HT1080 (cell line): ENCODE data around the gene CA12. TPM values are rescaled to one million over a fixed set of nuclear protein-coding genes. Genes with fewer than 3 reads are reported as not detected.

Experiments
- DNase-seq: peaks from one replicate; pipeline ENCODE4 v3.0.0-alpha.2; 2015; ENCODE audit warnings: low read depth
- total RNA-seq: library from RNA; depleted of rRNA; stranded (reverse); fragments of >200 nt; shearing (Covaris generic); gene quantifications from 2 replicates; pipeline ENCODE4 v1.2.3, GENCODE V29; 2014

CA12 gene
- total RNA-seq, 1 experiment from 2014 or later: 15.0 TPM

DNA sequence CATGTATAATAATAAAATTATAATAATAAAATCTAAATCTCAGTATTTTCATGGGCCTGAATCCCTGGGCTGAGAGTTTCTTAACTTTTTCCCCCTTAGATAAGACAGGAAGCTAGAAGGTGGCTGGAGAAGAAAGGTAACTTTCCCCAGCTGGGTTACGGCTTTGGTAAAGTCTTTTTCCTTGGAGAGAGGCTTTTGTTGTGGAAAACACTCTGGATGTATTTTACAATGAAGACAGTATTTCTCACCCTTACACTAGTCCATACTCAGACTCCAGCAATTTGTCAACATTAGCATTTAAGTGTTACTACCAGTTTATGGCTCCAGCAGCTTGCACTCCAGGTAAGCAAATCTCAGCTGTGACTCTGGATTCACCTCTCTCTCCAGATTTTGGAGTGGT, 69.4 kb downstream of the CA12 start:
- DNase-seq: no peak

GRCh38 chr15:63310646-63311045, 71.0 kb downstream of the CA12 start:
- no peak for DNase-seq

GRCh38 chr15:63308947-63309346, 72.7 kb downstream of the CA12 start:
- peak; percentile 11 for DNase-seq

- DNase-seq: no peak
Observed at GRCh38 chr15:63308491-63308890, 73.2 kb downstream of the CA12 start.

- no peak for DNase-seq
Observed at GRCh38 chr15:63306492-63307073, 75.1 kb downstream of the CA12 start.

DNA sequence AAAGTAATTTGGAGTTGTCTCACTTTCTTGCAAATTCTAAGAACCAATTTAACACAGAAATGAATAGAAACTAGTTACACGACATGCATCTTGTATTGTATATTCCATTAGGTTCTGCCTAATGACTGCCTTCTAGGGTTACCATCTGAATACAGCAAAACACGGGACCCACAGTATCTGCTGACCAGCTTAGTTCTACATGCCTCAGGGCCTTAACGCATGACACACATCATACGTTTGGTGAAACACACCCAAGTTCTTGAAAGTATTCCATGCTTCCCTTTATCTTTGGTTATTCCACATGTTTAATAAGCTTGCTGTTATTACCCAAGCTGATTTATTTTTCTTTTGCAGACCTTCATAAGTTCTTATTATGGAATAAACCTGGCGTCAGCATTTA, 76.4 kb downstream of the CA12 start:
- DNase-seq: no peak

DNA sequence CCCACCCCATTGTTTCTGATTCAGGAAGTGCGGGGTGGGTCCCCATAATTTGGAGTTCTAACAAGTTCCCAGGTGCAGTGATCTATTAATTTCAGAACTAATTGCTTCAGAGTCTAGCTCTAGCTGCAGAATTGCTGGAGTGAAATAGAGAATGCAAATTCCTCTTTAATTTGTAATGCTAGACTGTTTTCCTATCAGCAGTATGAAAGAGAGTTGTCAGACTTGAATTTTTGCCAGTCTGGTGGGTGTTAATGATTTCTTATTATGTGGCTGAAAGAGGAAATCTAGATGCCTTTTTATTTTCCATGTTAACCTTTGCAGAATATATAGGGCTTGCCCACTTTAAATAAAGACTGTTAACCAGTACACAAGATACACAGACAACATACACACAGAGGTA, 80.6 kb downstream of the CA12 start:
- no peak for DNase-seq

DNA sequence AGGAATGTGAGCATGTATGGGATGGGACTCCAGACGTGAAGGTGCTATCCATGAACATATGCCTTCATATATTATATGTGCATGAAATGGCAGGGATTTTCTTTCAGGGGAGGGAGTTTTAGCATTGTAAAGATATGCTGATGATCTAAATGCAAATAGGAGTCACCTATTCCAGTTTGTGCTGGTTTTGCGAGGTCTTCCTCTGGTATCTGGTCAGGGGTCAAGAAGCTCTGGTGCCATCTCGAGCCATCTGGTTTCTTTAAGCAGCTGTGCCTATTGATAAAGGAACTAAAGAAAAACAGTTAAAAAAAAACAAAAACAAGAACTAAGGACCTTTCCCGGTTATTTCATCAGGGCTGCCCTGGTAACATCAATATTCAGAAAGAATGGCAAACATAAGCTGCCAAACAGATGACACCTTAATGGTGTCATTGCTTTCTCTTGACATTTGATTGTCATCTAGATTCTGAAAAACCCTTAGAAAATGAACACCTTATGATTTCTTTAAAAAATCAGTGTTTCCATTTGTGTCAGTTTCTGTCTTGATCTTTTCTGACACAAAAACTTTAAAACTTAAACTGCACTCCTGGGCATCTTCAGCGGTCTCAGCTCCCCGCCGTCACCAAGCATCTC, 81.6 kb downstream of the CA12 start:
- DNase-seq: no peak

GRCh38 chr15:63296195-63296594, 85.5 kb downstream of the CA12 start:
- no peak for DNase-seq

- no peak for DNase-seq
Observed at GRCh38 chr15:63295341-63295740, 86.3 kb downstream of the CA12 start.

DNA sequence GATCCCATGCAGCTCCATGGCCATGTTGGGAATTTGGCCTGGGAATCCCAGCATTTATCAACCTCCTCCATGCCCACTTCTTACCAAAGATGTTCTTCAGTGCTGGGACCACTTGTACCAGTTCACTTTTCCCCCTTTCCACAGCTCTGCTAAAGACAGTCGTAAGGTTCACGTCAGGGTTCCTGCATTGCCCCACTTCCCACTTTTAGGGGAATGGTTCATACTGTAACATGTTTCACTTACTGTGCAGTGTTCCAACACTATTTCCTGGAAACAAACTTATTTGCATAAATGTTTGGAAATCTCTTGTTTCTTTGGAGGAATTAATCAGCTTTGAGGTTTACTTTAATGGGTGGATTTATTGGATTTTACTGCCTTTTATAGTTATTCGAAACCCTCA, 87.3 kb downstream of the CA12 start:
- DNase-seq: no peak

GRCh38 chr15:63292771-63293170, 88.9 kb downstream of the CA12 start:
- DNase-seq: no peak

- DNase-seq: no peak
Observed at GRCh38 chr15:63292241-63292640, 89.4 kb downstream of the CA12 start.

DNA sequence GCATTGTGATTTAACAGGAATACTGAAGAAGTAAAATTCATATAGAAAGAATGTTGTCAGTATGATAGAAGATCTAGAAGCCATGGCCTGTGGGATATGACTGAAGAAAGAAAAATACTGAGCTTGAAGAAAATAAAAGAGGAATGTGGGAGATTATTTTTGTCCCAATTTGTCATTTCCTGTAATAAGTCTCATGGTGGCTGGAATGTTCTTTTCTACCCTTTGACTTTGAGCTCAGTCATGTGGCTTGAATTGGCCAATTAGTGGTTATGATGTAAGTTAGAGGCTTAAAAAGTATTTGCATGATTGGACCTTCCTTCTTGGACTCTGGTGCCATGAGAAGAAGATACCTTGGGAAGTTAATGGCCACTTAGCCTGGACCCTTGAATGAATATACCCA, 90.1 kb downstream of the CA12 start:
- DNase-seq: peak; percentile 87

DNA sequence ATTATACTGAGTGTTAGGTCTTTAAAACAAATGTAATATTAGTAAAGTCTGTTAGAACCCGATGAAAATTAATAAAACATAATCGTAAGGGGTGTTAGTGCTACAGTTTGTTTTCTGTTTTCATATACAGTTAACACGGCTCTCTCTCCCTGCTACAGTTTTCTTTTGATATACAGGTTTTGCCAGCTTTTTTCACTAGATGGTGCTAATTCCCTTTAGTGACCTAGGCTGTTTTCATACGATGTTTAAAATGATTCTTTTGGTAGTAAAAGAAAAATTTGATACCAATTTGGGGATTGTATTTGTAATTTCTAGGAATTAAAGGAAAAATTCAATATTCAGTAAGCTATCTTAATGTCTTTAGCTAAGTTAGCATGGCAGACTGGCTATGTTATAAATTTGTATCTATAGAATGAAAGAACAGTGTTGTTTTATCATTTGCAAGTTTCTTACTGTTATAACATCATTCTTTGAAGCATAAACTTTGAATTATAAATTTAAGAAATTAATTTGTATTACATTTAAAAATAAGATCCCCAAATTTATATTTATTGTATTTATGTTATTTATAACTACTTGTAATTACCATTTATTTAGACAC, 92.8 kb downstream of the CA12 start:
- DNase-seq: peak; percentile 52

GRCh38 chr15:63288342-63288741, 93.3 kb downstream of the CA12 start:
- DNase-seq: peak; percentile 21

DNA sequence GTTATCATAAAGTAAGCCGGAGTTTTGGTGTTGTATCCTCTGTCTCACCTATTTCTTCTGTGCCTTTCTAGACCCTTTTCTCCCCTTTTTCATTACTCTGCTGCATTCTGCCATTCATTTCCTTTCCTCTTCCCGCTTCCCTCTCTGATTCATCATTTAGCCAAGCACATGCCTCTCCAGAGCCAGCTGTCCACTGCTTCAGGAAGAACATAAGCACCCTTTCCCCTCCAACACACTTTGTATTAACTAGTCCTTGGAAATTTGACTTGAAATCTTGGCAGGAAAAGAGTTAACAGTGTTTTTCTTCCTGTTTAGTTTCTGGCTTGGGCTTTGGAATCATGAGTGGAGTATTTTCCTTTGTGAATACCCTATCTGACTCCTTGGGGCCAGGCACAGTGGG, 94.5 kb downstream of the CA12 start:
- DNase-seq: peak; percentile 43

DNA sequence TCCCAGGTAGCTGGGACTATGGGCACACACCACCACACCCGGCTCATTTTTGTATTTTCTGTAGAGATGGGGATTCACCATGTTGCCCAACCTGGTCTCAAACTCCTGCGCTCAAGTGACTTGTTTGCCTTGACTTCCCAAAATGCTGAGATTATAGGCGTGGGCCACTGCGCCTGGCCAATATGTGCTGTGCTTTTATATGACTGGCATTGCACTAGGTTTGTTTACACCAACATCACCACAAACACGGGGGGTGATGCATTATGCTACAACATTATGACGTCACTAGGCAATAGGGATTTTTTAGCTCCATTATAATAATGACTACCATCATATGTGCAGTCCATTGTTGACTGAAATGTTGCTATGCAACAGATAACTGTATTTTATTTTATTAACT, 97.3 kb downstream of the CA12 start:
- DNase-seq: no peak

- no peak for DNase-seq
Observed at GRCh38 chr15:63283126-63283525, 98.5 kb downstream of the CA12 start.

- DNase-seq: no peak
Observed at GRCh38 chr15:63277893-63278456, 103.7 kb downstream of the CA12 start.

DNA sequence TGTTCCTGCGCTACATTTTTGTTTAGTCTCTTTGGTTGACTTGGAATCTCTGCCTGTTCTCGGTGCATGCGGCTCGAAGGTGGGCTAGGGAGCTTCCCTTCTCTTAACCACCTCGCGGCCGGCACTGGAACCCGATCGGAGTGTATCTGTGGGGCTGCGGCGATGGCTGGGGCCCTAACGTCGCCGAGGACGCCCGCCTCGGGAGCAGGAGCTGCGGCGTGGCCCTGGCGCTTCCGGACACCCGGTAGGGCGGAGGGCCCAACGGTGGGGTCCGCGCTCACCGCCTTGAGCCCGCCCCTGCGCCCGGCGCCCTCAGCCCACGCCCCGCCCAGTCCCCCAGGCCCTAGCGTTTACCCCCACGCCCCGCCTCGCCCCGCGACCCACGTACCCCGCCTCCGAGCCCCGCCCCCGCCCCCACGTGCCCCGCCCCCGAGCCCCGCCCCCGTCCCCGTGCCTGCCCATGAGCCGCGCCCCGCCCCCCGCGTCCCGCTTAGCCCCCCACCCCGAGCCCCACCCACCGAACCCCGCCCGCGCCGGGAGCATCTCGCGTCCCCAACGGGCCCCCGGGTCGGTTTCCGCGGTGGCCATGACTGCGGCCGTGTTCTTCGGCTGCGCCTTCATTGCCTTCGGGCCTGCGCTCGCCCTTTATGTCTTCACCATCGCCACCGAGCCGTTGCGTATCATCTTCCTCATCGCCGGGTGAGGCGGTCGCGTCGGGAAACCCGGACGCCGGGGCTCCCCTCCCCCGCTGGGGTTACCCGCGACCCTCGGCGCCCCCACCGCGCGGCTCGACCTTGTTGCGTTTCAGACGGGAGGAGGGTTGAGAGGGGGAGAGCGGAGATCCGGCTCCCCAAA, 104.4 kb downstream of the CA12 start, which contains the start of gene APH1B:
TSS of gene APH1B (plus strand) at position 568 of the 855 bp plus-strand sequence. CDS start at position 587, 19 bp downstream.
- peak; percentile 55 for DNase-seq
